HepG2 (cell line): ENCODE data around the gene SLX4. TPM values are rescaled to one million over a fixed set of nuclear protein-coding genes. Genes with fewer than 3 reads are reported as not detected.

ENCODE experiments used
- ATM ChIP-seq: fragments of 450-650 bp; IDR thresholded peaks from 2 replicates; pipeline ENCODE4 v1.7.1; 2017; ENCODE audit warnings: mild to moderate bottlenecking, borderline replicate concordance
- BORCS8-MEF2B ChIP-seq: sonication (generic); formaldehyde crosslinking; IDR thresholded peaks from 2 replicates; pipeline ENCODE4 v1.8.0; 2022; ENCODE audit warnings: mild to moderate bottlenecking, missing genetic modification reagents
- CHD2 ChIP-seq: IDR thresholded peaks from 2 replicates; pipeline ENCODE4 v1.6.1; 2011; ENCODE audit warnings: low read depth, low read length, improper control_type of control experiment
- GABPB1 ChIP-seq: IDR thresholded peaks from 2 replicates; pipeline ENCODE4 v1.6.1; 2016; ENCODE audit warnings: mild to moderate bottlenecking, missing genetic modification reagents, moderate library complexity, missing compliant biosample characterization
- KLF12 ChIP-seq: sonication (generic); formaldehyde crosslinking; IDR thresholded peaks from 2 replicates; pipeline ENCODE4 v1.4.0; 2020; ENCODE audit warnings: missing genetic modification reagents, borderline replicate concordance
- MTA1 ChIP-seq: sonication (generic); formaldehyde crosslinking; IDR thresholded peaks from 2 replicates; pipeline ENCODE4 v1.4.0; 2020; ENCODE audit warnings: missing genetic modification reagents, mild to moderate bottlenecking, borderline replicate concordance
- NFAT5 ChIP-seq: sonication (generic); formaldehyde crosslinking; IDR thresholded peaks from 2 replicates; pipeline ENCODE4 v1.4.0; 2020; ENCODE audit warnings: missing genetic modification reagents
- PAF1 ChIP-seq: IDR thresholded peaks from 2 replicates; pipeline ENCODE4 v1.6.1; 2016; ENCODE audit warnings: missing genetic modification reagents, missing compliant biosample characterization
- RFX5 ChIP-seq: IDR thresholded peaks from 2 replicates; pipeline ENCODE4 v1.6.1; 2011; ENCODE audit warnings: low read depth, low read length, improper control_type of control experiment
- RXRA ChIP-seq: sonication (generic); formaldehyde crosslinking; IDR thresholded peaks from 2 replicates; pipeline ENCODE4 v1.5.1; 2020; ENCODE audit warnings: missing genetic modification reagents
- ZNF18 ChIP-seq: sonication (generic); formaldehyde crosslinking; IDR thresholded peaks from 2 replicates; pipeline ENCODE4 v1.8.0; 2022; ENCODE audit warnings: mild to moderate bottlenecking, missing genetic modification reagents; ENCODE audit not compliant: insufficient replicate concordance
- ZNF609 ChIP-seq: sonication (generic); formaldehyde crosslinking; IDR thresholded peaks from 2 replicates; pipeline ENCODE4 v1.4.0; 2020; ENCODE audit warnings: mild to moderate bottlenecking, missing genetic modification reagents, borderline replicate concordance
- ZNF746 ChIP-seq: sonication (generic); formaldehyde crosslinking; IDR thresholded peaks from 2 replicates; pipeline ENCODE4 v1.8.0; 2022; ENCODE audit warnings: mild to moderate bottlenecking, missing genetic modification reagents
- ZNF788 ChIP-seq: sonication (generic); formaldehyde crosslinking; IDR thresholded peaks from 2 replicates; pipeline ENCODE4 v1.5.0; 2020; ENCODE audit warnings: mild to moderate bottlenecking, missing genetic modification reagents, borderline replicate concordance
- polyA plus RNA-seq, 8 experiments: library from polyadenylated mRNA; depleted of rRNA in 3 of 8; stranded (reverse) in 7 of 8; unstranded in 1 of 8; fragments of >200 nt; fragmentation: Illumina TruSeq in 4 of 8; extraction: Trizol in 4 of 8; gene quantifications; 2 replicates each; pipeline versions ENCODE4 v1.2.1 to v1.2.3, GENCODE V29; 2011 to 2016; ENCODE audit warnings: low read depth in 4 of 8, missing spikeins in 1 of 8, mixed read lengths in 1 of 8; ENCODE audit not compliant: insufficient read depth in 1 of 8
- total RNA-seq, 5 experiments: library from RNA; depleted of rRNA; stranded (reverse); fragments of >200 nt; fragmentation: Illumina TruSeq; extraction: Trizol; gene quantifications; 2 replicates each; pipeline ENCODE4 v1.2.3, GENCODE V29; 2016; ENCODE audit warnings: low read depth in 1 of 5
- TF ChIP-seq, protein P1 (sequence below): sonication (generic); formaldehyde crosslinking; conservative IDR thresholded peaks from 2 replicates; pipeline ENCODE4 v1.8.0; 2022; ENCODE audit warnings: mild to moderate bottlenecking, moderate library complexity, missing genetic modification reagents

Gene SLX4
- total and polyA plus RNA-seq, 2 of the 13 experiments (the other 11 are each of a cell fraction or from before 2014, with no cell fraction given) = 1.1 to 3.6 TPM

DNA sequence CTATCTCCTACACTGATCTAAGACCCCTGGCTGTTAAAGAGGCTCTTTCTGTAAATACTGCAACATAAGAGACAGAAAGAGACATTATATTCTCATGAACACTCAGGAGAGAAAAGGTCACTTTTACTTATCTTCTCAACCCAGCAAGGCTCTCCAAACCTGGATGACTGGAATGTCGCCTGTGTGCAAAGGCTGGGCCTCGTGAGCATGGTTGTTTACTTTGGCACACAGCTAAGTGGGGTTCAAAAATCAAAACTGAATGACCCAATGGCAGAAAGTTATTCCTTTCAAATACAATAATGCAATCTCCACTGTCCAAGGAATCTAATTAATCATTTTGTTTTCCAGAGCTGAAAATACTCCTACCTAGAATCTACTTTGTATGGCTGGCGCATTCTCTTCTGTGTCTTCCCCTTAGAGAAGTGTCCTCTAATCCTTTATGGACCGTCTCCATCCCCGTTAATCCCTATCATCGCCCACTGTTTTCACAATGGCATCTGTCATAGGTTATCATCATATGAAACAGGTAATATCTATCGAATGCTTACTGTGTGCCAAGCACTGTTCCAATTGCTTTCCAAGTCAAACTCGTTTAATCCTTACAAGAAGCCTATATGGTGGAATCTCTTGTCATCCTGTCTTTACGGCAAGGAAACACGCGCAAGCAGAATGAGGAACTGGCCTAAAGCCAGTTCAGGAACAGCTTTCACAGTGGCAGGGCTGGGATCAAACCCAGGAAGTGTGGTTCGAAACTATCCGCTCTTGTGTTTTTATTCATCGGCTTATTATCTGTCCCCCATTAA lies 1.3 kb downstream of the SLX4 start (continued):
- no peak for TF ChIP-seq ZNF609
- TF ChIP-seq ZNF788 (CRISPR knock-in tag) = no peak
- TF ChIP-seq, protein P1, sequence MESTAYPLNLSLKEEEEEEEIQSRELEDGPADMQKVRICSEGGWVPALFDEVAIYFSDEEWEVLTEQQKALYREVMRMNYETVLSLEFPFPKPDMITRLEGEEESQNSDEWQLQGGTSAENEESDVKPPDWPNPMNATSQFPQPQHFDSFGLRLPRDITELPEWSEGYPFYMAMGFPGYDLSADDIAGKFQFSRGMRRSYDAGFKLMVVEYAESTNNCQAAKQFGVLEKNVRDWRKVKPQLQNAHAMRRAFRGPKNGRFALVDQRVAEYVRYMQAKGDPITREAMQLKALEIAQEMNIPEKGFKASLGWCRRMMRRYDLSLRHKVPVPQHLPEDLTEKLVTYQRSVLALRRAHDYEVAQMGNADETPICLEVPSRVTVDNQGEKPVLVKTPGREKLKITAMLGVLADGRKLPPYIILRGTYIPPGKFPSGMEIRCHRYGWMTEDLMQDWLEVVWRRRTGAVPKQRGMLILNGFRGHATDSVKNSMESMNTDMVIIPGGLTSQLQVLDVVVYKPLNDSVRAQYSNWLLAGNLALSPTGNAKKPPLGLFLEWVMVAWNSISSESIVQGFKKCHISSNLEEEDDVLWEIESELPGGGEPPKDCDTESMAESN (CRISPR knock-in tag) = no peak
- TF ChIP-seq NFAT5 = no peak
- no peak for TF ChIP-seq RFX5
- no peak for TF ChIP-seq ATM
- no peak for TF ChIP-seq CHD2
- TF ChIP-seq ZNF18 (CRISPR knock-in tag) = no peak
- no peak for TF ChIP-seq BORCS8-MEF2B (CRISPR knock-in tag)
- TF ChIP-seq ZNF746 (CRISPR knock-in tag) = no peak
- TF ChIP-seq PAF1 (CRISPR knock-in tag) = no peak
- no peak for TF ChIP-seq GABPB1 (CRISPR knock-in tag)
- no peak for TF ChIP-seq RXRA (CRISPR knock-in tag)
- no peak for TF ChIP-seq KLF12
- TF ChIP-seq MTA1 (CRISPR knock-in tag) = no peak
